NT2/D1 (cell line): Measurements from ENCODE around the gene KRT71.

Experiments
- SUZ12 ChIP-seq: IDR thresholded peaks from 2 replicates; pipeline ENCODE4 v1.6.1; 2011; ENCODE audit not compliant: insufficient read length, insufficient read depth; ENCODE audit errors: extremely low read depth
- YY1 ChIP-seq: IDR thresholded peaks from 2 replicates; pipeline ENCODE4 v1.6.1; 2011; ENCODE audit not compliant: insufficient read length, insufficient read depth
- ZNF274 ChIP-seq: IDR thresholded peaks from 2 replicates; pipeline ENCODE4 v1.6.1; 2011; ENCODE audit warnings: mild to moderate bottlenecking, low read depth, low read length

DNA sequence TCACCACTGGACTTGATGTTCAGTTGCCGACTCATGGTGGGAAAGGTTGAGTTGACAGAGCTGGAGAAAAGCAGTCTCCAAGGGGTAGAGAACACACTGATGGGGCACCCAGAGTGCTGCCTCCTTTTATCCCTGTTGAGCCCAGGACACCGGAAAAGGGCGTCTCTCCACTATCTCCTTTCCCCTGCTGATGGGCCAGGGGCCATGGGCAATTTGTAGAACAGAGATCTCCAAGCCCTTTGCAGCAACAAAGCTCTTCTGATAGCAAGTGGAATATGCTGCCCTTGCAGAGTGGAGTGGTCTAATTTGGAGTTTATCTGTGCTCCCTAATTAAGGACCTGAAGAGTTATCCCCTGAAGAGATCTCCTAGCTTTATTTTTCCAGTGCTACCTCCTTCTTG, 20.8 kb upstream of the KRT71 start, which contains the start of gene KRT74:
- TF ChIP-seq YY1 (no peak), SUZ12 (no peak), ZNF274 (no peak)
